Endothelial cell of umbilical vein (primary cell): ENCODE results near the gene C3orf52. TPM values are rescaled to one million over a fixed set of nuclear protein-coding genes. Genes with fewer than 3 reads are reported as not detected.

Experiments
- BruUV-seq: library from RNA; stranded (reverse); fragments of 400-500 nt; replicated peaks from 2 replicates; lab custom pipeline; 2021; lab: Mats Ljungman, UMichigan
- CTCF ChIA-PET: fragments of 300-600, 350-600 bp; sonication (Branson Sonifier 250); formaldehyde crosslinking; loops from one replicate; lab custom pipeline; 2021; ENCODE audit warnings: antibody characterized with exemption, inconsistent platforms; lab: Charles Lee
- POLR2A ChIA-PET: fragments of 300-600, 350-600 bp; sonication (Branson Sonifier 250); formaldehyde crosslinking; loops from one replicate; lab custom pipeline; 2021; ENCODE audit warnings: antibody characterized with exemption, inconsistent platforms; lab: Charles Lee
- DNase-seq: peaks from one replicate; pipeline ENCODE4 v3.0.0-alpha.2; 2011; ENCODE audit warnings: low read depth, low spot score
- FAIRE-seq: peaks from 2 replicates; lab custom pipeline; 2011; peaks lifted over from hg19 to GRCh38; lab: Jason Lieb, UNC
- H2AFZ ChIP-seq: 2 replicates; pipeline ENCODE4 v1.6.0; 2012; ENCODE audit warnings: low read depth, low read length, control low read depth, inconsistent platforms
- H3K27ac ChIP-seq: 2 replicates; pipeline ENCODE4 v1.5.1; 2011; ENCODE audit warnings: low read depth, mild to moderate bottlenecking, control low read depth, low read length, moderate library complexity; ENCODE audit not compliant: insufficient read depth
- H3K27me3 ChIP-seq, 2 experiments: 2 replicates each; pipeline versions ENCODE4 v1.6.0 to v1.6.1; 2011; ENCODE audit warnings: low read length in 2 of 2, mixed read lengths in 1 of 2; ENCODE audit not compliant: control insufficient read depth in 2 of 2, insufficient read depth in 2 of 2
- H3K36me3 ChIP-seq, 2 experiments: 2 replicates in 1 of 2; 3 replicates in 1 of 2; pipeline ENCODE4 v1.5.1; 2011; ENCODE audit warnings: low read length in 2 of 2, mild to moderate bottlenecking in 1 of 2, moderate library complexity in 1 of 2; ENCODE audit not compliant: control insufficient read depth in 2 of 2, insufficient read depth in 2 of 2; ENCODE audit errors: extremely low read depth in 1 of 2
- H3K4me1 ChIP-seq: 3 replicates; pipeline ENCODE4 v1.5.1; 2011; ENCODE audit warnings: mild to moderate bottlenecking, low read length; ENCODE audit not compliant: control insufficient read depth, insufficient read depth; ENCODE audit errors: extremely low read depth
- H3K4me2 ChIP-seq: 2 replicates; pipeline ENCODE4 v1.6.1; 2011; ENCODE audit warnings: low read length, control low read depth, mixed read lengths; ENCODE audit not compliant: insufficient read depth
- H3K4me3 ChIP-seq, 3 experiments: fragments of 200-600 bp in 1 of 3; sonication (generic), shearing (Covaris generic) in 1 of 3; replicated peaks in 1 of 3; 2 replicates each; pipeline ENCODE4 v1.5.1; 2011 to 2016; ENCODE audit warnings: control low read depth in 3 of 3, low read length in 3 of 3, mild to moderate bottlenecking in 2 of 3, inconsistent platforms in 1 of 3, low read depth in 1 of 3, moderate library complexity in 1 of 3; ENCODE audit not compliant: insufficient read depth in 1 of 3
- H3K79me2 ChIP-seq: 2 replicates; pipeline ENCODE4 v1.6.0; 2012; ENCODE audit warnings: low read length, inconsistent platforms; ENCODE audit not compliant: control insufficient read depth, insufficient read depth
- H3K9ac ChIP-seq: replicated peaks from 2 replicates; pipeline ENCODE3; 2011; ENCODE audit warnings: low read length, control low read depth; ENCODE audit not compliant: insufficient read depth; ENCODE audit errors: extremely low read depth
- H3K9me1 ChIP-seq: replicated peaks from 3 replicates; pipeline ENCODE4 v1.6.0; 2011; ENCODE audit warnings: mild to moderate bottlenecking, low read length; ENCODE audit not compliant: control insufficient read depth, insufficient read depth; ENCODE audit errors: extremely low read depth
- H3K9me3 ChIP-seq: replicated peaks from 2 replicates; pipeline ENCODE4 v1.5.1; 2012; ENCODE audit warnings: low read length, inconsistent platforms; ENCODE audit not compliant: control insufficient read depth, insufficient read depth
- H4K20me1 ChIP-seq: replicated peaks from 2 replicates; pipeline ENCODE3; 2011; ENCODE audit warnings: mild to moderate bottlenecking, low read length; ENCODE audit not compliant: control insufficient read depth, insufficient read depth; ENCODE audit errors: extremely low read depth
- CTCF ChIP-seq, 2 donors: IDR thresholded peaks; 1 replicate in 1 of 2; 2 replicates in 1 of 2; pipeline ENCODE4 v1.5.1; 2011; ENCODE audit warnings: low read length in 2 of 2, mild to moderate bottlenecking in 2 of 2, moderate library complexity in 2 of 2, control low read depth in 1 of 2, inconsistent platforms in 1 of 2, low read depth in 1 of 2; ENCODE audit not compliant: insufficient read depth in 1 of 2; ENCODE audit errors: extremely low read depth in 1 of 2
- EZH2 ChIP-seq: IDR thresholded peaks from 2 replicates; pipeline ENCODE4 v1.6.1; 2012; ENCODE audit warnings: borderline replicate concordance, low read depth, mild to moderate bottlenecking, moderate library complexity, low read length, inconsistent platforms; ENCODE audit not compliant: severe bottlenecking
- GATA2 ChIP-seq: IDR thresholded peaks from 2 replicates; pipeline ENCODE4 v1.7.0; 2011; ENCODE audit warnings: low read depth, mild to moderate bottlenecking, moderate library complexity, mixed read lengths, low read length; ENCODE audit not compliant: insufficient read length, insufficient read depth
- MYC ChIP-seq: IDR thresholded peaks from one replicate; pipeline ENCODE4 v1.6.1; 2011; ENCODE audit warnings: mild to moderate bottlenecking, low read depth, low read length
- POLR2A ChIP-seq: IDR thresholded peaks from 2 replicates; pipeline ENCODE4 v1.6.1; 2012; ENCODE audit warnings: low read depth, mild to moderate bottlenecking, control low read depth, low read length
- POLR2AphosphoS5 ChIP-seq: IDR thresholded peaks from 2 replicates; pipeline ENCODE4 v1.6.1; 2012; ENCODE audit warnings: low read depth, mild to moderate bottlenecking, control low read depth, low read length, moderate library complexity; ENCODE audit not compliant: insufficient read depth
- dilution Hi-C: fragments of 300-500 bp; cut with MboI; formaldehyde crosslinking; loops from one replicate; pipeline ENCODE4 v1.15.0; 2019; ENCODE audit warnings: low sequenced_read_pairs; ENCODE audit not compliant: extremely low pct_ligation_motif_present
- intact Hi-C: fragments of 100-400 bp; cut with micrococcal nuclease; formaldehyde crosslinking; loops from one replicate; pipeline ENCODE4 v1.10.0; 2022
- polyA plus RNA-seq, 4 experiments: library from polyadenylated mRNA; depleted of rRNA in 3 of 4; stranded (reverse) in 3 of 4; unstranded in 1 of 4; fragments of >200 nt; gene quantifications; 2 replicates each; pipeline versions ENCODE4 v1.2.1 to v1.2.3, GENCODE V29; 2011 to 2012; ENCODE audit warnings: missing spikeins in 1 of 4
- total RNA-seq: library from RNA; stranded (reverse); gene quantifications from 2 replicates; pipeline ENCODE4 v1.2.3, GENCODE V29; 2021
- TF ChIP-seq, protein P1 (sequence below): IDR thresholded peaks from 2 replicates; pipeline ENCODE4 v1.6.1; 2011; ENCODE audit not compliant: insufficient read depth, insufficient read length

C3orf52 gene
- total and polyA plus RNA-seq, 2 donors (not counting 3 experiments of a cell fraction or from before 2014, with no cell fraction given) = 4.2 to 4.6 TPM

GRCh38 chr3:112124907-112125607 lies 38.9 kb downstream of the C3orf52 start:
- no peaks in the 10 kb centered on the region for H3K79me2 ChIP-seq
- H2AFZ ChIP-seq = no peak overlapping the region
- ChIA-PET POLR2A (no interaction called here), CTCF (interaction anchor here (1.3 to 4.3 kb wide), 4 partner anchors 13 to 27 kb away, joined by 3 to 26 read pairs (median 10); no protein-coding TSS in a partner anchor)
- no peaks in the 10 kb centered on the region for H3K4me1 ChIP-seq
- intact Hi-C loops = no loop called here
- DNase-seq = no peak
- H3K27me3 ChIP-seq = no peaks in the 10 kb centered on the region
- no TSS peak for BruUV-seq
- dilution Hi-C loops = no loop called here
- no peaks in the 10 kb centered on the region for H3K9me3 ChIP-seq
- H3K9ac ChIP-seq = no peak overlapping the region
- H3K36me3 ChIP-seq = no peaks in the 10 kb centered on the region
- no peak overlapping the region for H3K4me2 ChIP-seq
- H4K20me1 ChIP-seq = no peaks in the 10 kb centered on the region
- TF ChIP-seq, protein P1, sequence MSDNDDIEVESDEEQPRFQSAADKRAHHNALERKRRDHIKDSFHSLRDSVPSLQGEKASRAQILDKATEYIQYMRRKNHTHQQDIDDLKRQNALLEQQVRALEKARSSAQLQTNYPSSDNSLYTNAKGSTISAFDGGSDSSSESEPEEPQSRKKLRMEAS = no peak
- TF ChIP-seq POLR2AphosphoS5 (no peak), CTCF (IDR thresholded peaks at IDR 0.05; ENCODE audit: extremely low read depth in 1 of 2, insufficient read depth in 1 of 2, low read depth in 1 of 2, low read length in 2 of 2) (no peak), GATA2 (no peak), POLR2A (no peak), EZH2 (no peak), MYC (no peak)
- H3K4me3 ChIP-seq = no peak overlapping the region
- H3K9me1 ChIP-seq = no peaks in the 10 kb centered on the region
- no peak overlapping the region for H3K27ac ChIP-seq
- FAIRE-seq = no peak
